HCT116 (cell line): Measurements from ENCODE around the gene TMEM129. TPM values are rescaled to one million over a fixed set of nuclear protein-coding genes. Genes with fewer than 3 reads are reported as not detected.

ENCODE experiments used
- ATAC-seq: fragments of 200-7000 bp; cut with Tn5 transposase; 2 replicates; pipeline ENCODE4 v1.9.1; 2020; ENCODE audit warnings: mild to moderate bottlenecking, moderate library complexity
- BruUV-seq: library from RNA; stranded (reverse); fragments of 400-500 nt; replicated peaks from 2 replicates; lab custom pipeline; 2021; lab: Mats Ljungman, UMichigan
- CTCF ChIA-PET: fragments of 300-600 bp; sonication (Branson Sonifier 250); formaldehyde crosslinking; loops from one replicate; lab custom pipeline; 2021; ENCODE audit warnings: antibody characterized with exemption; lab: Charles Lee
- POLR2A ChIA-PET: fragments of 300-600, 350-600 bp; sonication (Branson Sonifier 250); formaldehyde crosslinking; loops from one replicate; lab custom pipeline; 2021; ENCODE audit warnings: antibody characterized with exemption; lab: Charles Lee
- RAD21 ChIA-PET, 2 experiments: fragments of 300-600 bp; sonication (Branson Sonifier 250); formaldehyde crosslinking; loops; one replicate each; lab custom pipeline; 2023; ENCODE audit warnings: low total read pairs in 2 of 2; ENCODE audit not compliant: uncharacterized antibody in 2 of 2, unreplicated experiment in 2 of 2, low non-redundant PET in 1 of 2; lab: Charles Lee
- DNase-seq: peaks from one replicate; pipeline ENCODE4 v3.0.0-alpha.2; 2010; ENCODE audit warnings: low read depth, low spot score
- H2AFZ ChIP-seq: fragments of 200-600 bp; shearing (Covaris generic), sonication (generic); 2 replicates; pipeline ENCODE4 v1.6.1; 2017; ENCODE audit warnings: low read depth, mixed run types, mixed read lengths, antibody characterized with exemption, low read length; ENCODE audit not compliant: poor library complexity, severe bottlenecking
- H3K27ac ChIP-seq: 2 replicates; pipeline ENCODE4 v1.5.1; 2012; ENCODE audit warnings: low read depth, low read length
- H3K27me3 ChIP-seq: fragments of 200-600 bp; sonication (generic); 2 replicates; pipeline ENCODE4 v1.6.1; 2016; ENCODE audit warnings: mixed run types, low read length, mixed read lengths; ENCODE audit not compliant: insufficient read depth
- H3K36me3 ChIP-seq, 2 experiments: fragments of 200-500 bp in 1 of 2; fragments of 200-600 bp in 1 of 2; sonication (Bioruptor generic) in 1 of 2; sonication (generic) in 1 of 2; 2 replicates each; pipeline versions ENCODE4 v1.5.1 to v1.6.1; 2014 to 2016; ENCODE audit warnings: low read length in 2 of 2, inconsistent platforms in 1 of 2, mixed read lengths in 1 of 2, mixed run types in 1 of 2; ENCODE audit not compliant: insufficient read depth in 2 of 2, control insufficient read depth in 1 of 2
- H3K4me1 ChIP-seq, 2 experiments: fragments of 200-600 bp in 1 of 2; sonication (generic) in 1 of 2; 2 replicates each; pipeline versions ENCODE4 v1.5.1 to v1.6.1; 2012 to 2017; ENCODE audit warnings: low read length in 2 of 2, inconsistent platforms in 1 of 2, mild to moderate bottlenecking in 1 of 2, mixed read lengths in 1 of 2, mixed run types in 1 of 2, moderate library complexity in 1 of 2; ENCODE audit not compliant: insufficient read depth in 2 of 2, control insufficient read depth in 1 of 2
- H3K4me2 ChIP-seq: fragments of 200-600 bp; sonication (generic); 2 replicates; pipeline ENCODE4 v1.6.1; 2017; ENCODE audit warnings: mixed run types, low read length, mixed read lengths
- H3K4me3 ChIP-seq, 2 experiments: fragments of 200-600 bp in 1 of 2; sonication (generic) in 1 of 2; replicated peaks in 1 of 2; 2 replicates each; pipeline ENCODE4 v1.5.1; 2011 to 2016; ENCODE audit warnings: low read length in 2 of 2, control low read depth in 1 of 2, low read depth in 1 of 2, mild to moderate bottlenecking in 1 of 2, mixed read lengths in 1 of 2, mixed run types in 1 of 2
- H3K79me2 ChIP-seq: fragments of 200-600 bp; sonication (generic); 2 replicates; pipeline ENCODE4 v1.6.1; 2017; ENCODE audit warnings: mild to moderate bottlenecking, mixed run types, low read length, moderate library complexity, mixed read lengths; ENCODE audit not compliant: insufficient read depth
- H3K9ac ChIP-seq: fragments of 200-600 bp; sonication (generic); 2 replicates; pipeline ENCODE4 v1.6.1; 2016; ENCODE audit warnings: low read length, mixed read lengths
- H3K9me2 ChIP-seq: fragments of 200-600 bp; sonication (generic), shearing (Covaris generic); 2 replicates; pipeline ENCODE4 v1.6.1; 2017; ENCODE audit warnings: mixed run types, mild to moderate bottlenecking, moderate library complexity; ENCODE audit not compliant: insufficient read depth
- H3K9me3 ChIP-seq, 2 experiments: fragments of 200-500 bp in 1 of 2; fragments of 200-600 bp in 1 of 2; sonication (Bioruptor generic) in 1 of 2; sonication (generic) in 1 of 2; 2 replicates each; pipeline ENCODE4 v1.6.1; 2014 to 2017; ENCODE audit warnings: low read length in 2 of 2, mixed read lengths in 2 of 2, inconsistent platforms in 1 of 2, low read depth in 1 of 2, mild to moderate bottlenecking in 1 of 2, mixed run types in 1 of 2, moderate library complexity in 1 of 2; ENCODE audit not compliant: control insufficient read depth in 1 of 2, insufficient read depth in 1 of 2
- H4K20me1 ChIP-seq: fragments of 200-600 bp; sonication (generic), shearing (Covaris generic); 2 replicates; pipeline ENCODE4 v1.6.1; 2017; ENCODE audit warnings: mixed run types, mild to moderate bottlenecking, moderate library complexity; ENCODE audit not compliant: insufficient read depth
- CBX3 ChIP-seq: IDR thresholded peaks from 2 replicates; pipeline ENCODE4 v1.6.1; 2012; ENCODE audit warnings: low read depth
- CEBPB ChIP-seq: IDR thresholded peaks from 2 replicates; pipeline ENCODE4 v1.6.1; 2012; ENCODE audit warnings: low read depth
- CTCF ChIP-seq, 3 experiments: fragments of 200-600 bp in 1 of 3; sonication (generic) in 1 of 3; IDR thresholded peaks in 2 of 3; conservative IDR thresholded peaks in 1 of 3; 2 replicates each; pipeline ENCODE4 v1.5.1; 2012 to 2017; ENCODE audit warnings: low read depth in 2 of 3, low read length in 2 of 3, antibody characterized with exemption in 1 of 3, borderline replicate concordance in 1 of 3, control low read depth in 1 of 3, mild to moderate bottlenecking in 1 of 3, mixed read lengths in 1 of 3, mixed run types in 1 of 3, moderate library complexity in 1 of 3; ENCODE audit not compliant: insufficient read depth in 1 of 3
- ELF1 ChIP-seq: IDR thresholded peaks from 2 replicates; pipeline ENCODE4 v1.6.1; 2012; ENCODE audit warnings: low read depth, borderline replicate concordance
- FOSL1 ChIP-seq: IDR thresholded peaks from 2 replicates; pipeline ENCODE4 v1.6.1; 2012; ENCODE audit warnings: low read depth
- JUND ChIP-seq: IDR thresholded peaks from 2 replicates; pipeline ENCODE4 v1.6.1; 2012
- MAX ChIP-seq: IDR thresholded peaks from 2 replicates; pipeline ENCODE4 v1.6.1; 2012
- POLR2A ChIP-seq: IDR thresholded peaks from 2 replicates; pipeline ENCODE4 v1.7.0; 2011; ENCODE audit warnings: borderline replicate concordance; ENCODE audit not compliant: insufficient read depth, insufficient read length; ENCODE audit errors: extremely low read depth
- POLR2AphosphoS5 ChIP-seq: IDR thresholded peaks from 2 replicates; pipeline ENCODE4 v1.6.1; 2011; ENCODE audit warnings: mild to moderate bottlenecking, low read depth, low read length, moderate library complexity
- RAD21 ChIP-seq: IDR thresholded peaks from 2 replicates; pipeline ENCODE4 v1.6.1; 2012; ENCODE audit warnings: low read depth, mild to moderate bottlenecking
- REST ChIP-seq: IDR thresholded peaks from 2 replicates; pipeline ENCODE4 v1.6.1; 2012; ENCODE audit warnings: low read depth
- SIN3A ChIP-seq: IDR thresholded peaks from 2 replicates; pipeline ENCODE4 v1.6.1; 2012; ENCODE audit warnings: low read depth
- SP1 ChIP-seq: IDR thresholded peaks from 2 replicates; pipeline ENCODE4 v1.6.1; 2012; ENCODE audit warnings: low read depth
- SRF ChIP-seq: IDR thresholded peaks from 2 replicates; pipeline ENCODE4 v1.6.1; 2012; ENCODE audit warnings: low read depth
- TCF7L2 ChIP-seq: IDR thresholded peaks from 2 replicates; pipeline ENCODE4 v1.7.0; 2011; ENCODE audit warnings: borderline replicate concordance, inconsistent platforms; ENCODE audit not compliant: insufficient read depth, insufficient read length; ENCODE audit errors: extremely low read depth
- ZBTB33 ChIP-seq: IDR thresholded peaks from 2 replicates; pipeline ENCODE4 v1.6.1; 2011; ENCODE audit warnings: mild to moderate bottlenecking, low read length, moderate library complexity; ENCODE audit not compliant: insufficient replicate concordance; ENCODE audit errors: extremely low read depth
- ZNF274 ChIP-seq: fragments of 200-500 bp; sonication (Bioruptor generic); IDR thresholded peaks from 2 replicates; pipeline ENCODE4 v1.6.1; 2014; ENCODE audit warnings: mild to moderate bottlenecking, low read depth, low read length, inconsistent platforms
- intact Hi-C: fragments of 100-400 bp; cut with micrococcal nuclease; formaldehyde crosslinking; loops from 2 replicates; pipeline ENCODE4 v1.10.0; 2022
- total RNA-seq: library from RNA; stranded (reverse); gene quantifications from one replicate; pipeline ENCODE4 v1.2.1, GENCODE V29; 2021; ENCODE audit not compliant: unreplicated experiment

Gene TMEM129
- total RNA-seq, 1 experiment from 2014 or later: 29.4 TPM

GRCh38 chr4:1750381-1751154, 29.4 kb upstream of the TMEM129 start:
- ChIA-PET RAD21 (interaction anchor here in 1 of 2 experiments (0.7 kb wide), 1 partner anchor 60 kb away, joined by 5 read pairs; no protein-coding TSS in a partner anchor), CTCF (no interaction called here), POLR2A (interaction anchor here (0.7 kb wide), 1 partner anchor 27 kb away, joined by 4 read pairs; no protein-coding TSS in a partner anchor)
- Histone ChIP-seq H4K20me1 (no peaks in the 10 kb centered on the region), H3K9me3 (no peaks in the 10 kb centered on the region), H3K4me1 (peaks cover 0 to 25% of the 10 kb centered on the region in 2 experiments; a peak in 1 of 4 replicates), H3K27me3 (no peaks in the 10 kb centered on the region), H3K9ac (no peak overlapping the region), H3K36me3 (no peaks in the 10 kb centered on the region), H3K9me2 (no peaks in the 10 kb centered on the region), H3K4me3 (no peak overlapping the region), H2AFZ (no peak overlapping the region), H3K4me2 (no peak overlapping the region), H3K27ac (no peak overlapping the region), H3K79me2 (no peaks in the 10 kb centered on the region)
- DNase-seq: no peak
- no peak for ATAC-seq
- no peak for TF ChIP-seq MAX
- no peak for TF ChIP-seq SIN3A
- TF ChIP-seq JUND: no peak
- no peak for TF ChIP-seq RAD21
- TF ChIP-seq POLR2A: no peak
- TF ChIP-seq CEBPB: no peak
- TF ChIP-seq SP1: no peak
- no peak for TF ChIP-seq ZNF274
- no peak for TF ChIP-seq TCF7L2
- TF ChIP-seq SRF: no peak
- no peak for TF ChIP-seq REST
- no peak for TF ChIP-seq POLR2AphosphoS5
- TF ChIP-seq ELF1: no peak
- TF ChIP-seq CBX3: no peak
- TF ChIP-seq CTCF (IDR thresholded peaks at IDR 0.05 in 2 of 3, conservative IDR thresholded peaks at IDR 0.05 in 1 of 3; ENCODE audit: borderline replicate concordance in 1 of 3, insufficient read depth in 1 of 3, low read depth in 2 of 3, low read length in 2 of 3): no peak
- TF ChIP-seq ZBTB33: no peak
- TF ChIP-seq FOSL1: no peak
- intact Hi-C loops: no loop called here
- BruUV-seq: no TSS peak
